Effector memory CD4-positive, alpha-beta T cell (primary cell): ENCODE measurements around the gene MIB2.
A peak's percentile ranks its signal among the peaks of the same experiment; 100 is the strongest.

Source experiments
- DNase-seq, 3 donors: peaks; one replicate each; pipeline ENCODE4 v3.0.0-alpha.2; 2020
- H3K27ac ChIP-seq: 2 replicates; pipeline ENCODE4 v1.7.0; 2013; ENCODE audit warnings: mild to moderate bottlenecking, low read length, moderate library complexity; ENCODE audit not compliant: insufficient read depth, poor library complexity, severe bottlenecking
- H3K27me3 ChIP-seq: replicated peaks from 2 replicates; pipeline ENCODE4 v1.7.0; 2013; ENCODE audit warnings: mild to moderate bottlenecking, low read length; ENCODE audit not compliant: insufficient read depth, control insufficient read depth, poor library complexity, severe bottlenecking
- H3K36me3 ChIP-seq: 2 replicates; pipeline ENCODE4 v1.7.0; 2013; ENCODE audit warnings: mild to moderate bottlenecking, low read length, moderate library complexity; ENCODE audit not compliant: control insufficient read depth, insufficient read depth
- H3K4me1 ChIP-seq: 2 replicates; pipeline ENCODE4 v1.7.0; 2013; ENCODE audit warnings: low read length, mild to moderate bottlenecking; ENCODE audit not compliant: control insufficient read depth, insufficient read depth, poor library complexity, severe bottlenecking
- H3K4me3 ChIP-seq: 2 replicates; pipeline ENCODE4 v1.7.0; 2013; ENCODE audit warnings: low read length, low read depth, mild to moderate bottlenecking; ENCODE audit not compliant: insufficient read depth, poor library complexity, severe bottlenecking
- H3K9me3 ChIP-seq: 2 replicates; pipeline ENCODE4 v1.7.0; 2013; ENCODE audit warnings: mild to moderate bottlenecking, low read length, moderate library complexity; ENCODE audit not compliant: control insufficient read depth

MIB2 gene

DNA sequence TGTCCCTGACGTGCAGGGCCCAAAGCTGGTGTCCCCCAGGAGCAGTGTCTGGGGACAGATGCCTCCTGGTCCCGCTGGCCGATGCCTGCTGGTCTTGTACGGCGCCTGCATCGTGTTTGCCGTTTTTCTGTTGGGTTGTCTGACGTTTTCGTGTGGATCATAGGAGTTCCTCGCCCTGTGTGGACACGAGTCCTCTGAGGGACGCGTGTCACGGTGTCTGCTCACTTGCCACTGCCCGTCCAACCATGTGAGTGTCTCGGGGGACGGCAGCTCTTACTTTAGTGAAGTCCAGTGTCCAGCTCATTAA, 7.4 kb downstream of the MIB2 start:
- no peaks in the 10 kb centered on the region for H3K9me3 ChIP-seq
- DNase-seq: no peak
- no peaks in the 10 kb centered on the region for H3K4me1 ChIP-seq
- H3K27ac ChIP-seq: no peak overlapping the region
- no peaks in the 10 kb centered on the region for H3K27me3 ChIP-seq
- H3K4me3 ChIP-seq: no peak overlapping the region
- H3K36me3 ChIP-seq: no peaks in the 10 kb centered on the region

DNA sequence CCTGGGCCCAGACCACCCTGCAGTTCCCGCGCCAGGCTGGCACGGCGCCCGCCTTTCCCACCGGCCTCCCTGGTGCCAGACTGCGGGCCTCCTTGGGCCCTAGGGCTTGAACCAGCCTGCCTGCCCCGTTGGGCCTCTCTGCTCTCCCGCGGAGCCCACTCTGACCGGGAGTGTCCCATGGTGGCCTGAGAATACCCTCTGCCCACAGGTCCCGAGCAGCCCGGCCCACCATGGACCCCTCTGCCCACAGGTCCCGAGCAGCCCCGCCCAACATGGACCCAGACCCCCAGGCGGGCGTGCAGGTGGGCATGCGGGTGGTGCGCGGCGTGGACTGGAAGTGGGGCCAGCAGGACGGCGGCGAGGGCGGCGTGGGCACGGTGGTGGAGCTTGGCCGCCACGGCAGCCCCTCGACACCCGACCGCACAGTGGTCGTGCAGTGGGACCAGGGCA, 7.9 kb downstream of the MIB2 start:
- Histone ChIP-seq H3K36me3 (no peaks in the 10 kb centered on the region), H3K4me1 (no peaks in the 10 kb centered on the region)
- no peak for DNase-seq

DNA sequence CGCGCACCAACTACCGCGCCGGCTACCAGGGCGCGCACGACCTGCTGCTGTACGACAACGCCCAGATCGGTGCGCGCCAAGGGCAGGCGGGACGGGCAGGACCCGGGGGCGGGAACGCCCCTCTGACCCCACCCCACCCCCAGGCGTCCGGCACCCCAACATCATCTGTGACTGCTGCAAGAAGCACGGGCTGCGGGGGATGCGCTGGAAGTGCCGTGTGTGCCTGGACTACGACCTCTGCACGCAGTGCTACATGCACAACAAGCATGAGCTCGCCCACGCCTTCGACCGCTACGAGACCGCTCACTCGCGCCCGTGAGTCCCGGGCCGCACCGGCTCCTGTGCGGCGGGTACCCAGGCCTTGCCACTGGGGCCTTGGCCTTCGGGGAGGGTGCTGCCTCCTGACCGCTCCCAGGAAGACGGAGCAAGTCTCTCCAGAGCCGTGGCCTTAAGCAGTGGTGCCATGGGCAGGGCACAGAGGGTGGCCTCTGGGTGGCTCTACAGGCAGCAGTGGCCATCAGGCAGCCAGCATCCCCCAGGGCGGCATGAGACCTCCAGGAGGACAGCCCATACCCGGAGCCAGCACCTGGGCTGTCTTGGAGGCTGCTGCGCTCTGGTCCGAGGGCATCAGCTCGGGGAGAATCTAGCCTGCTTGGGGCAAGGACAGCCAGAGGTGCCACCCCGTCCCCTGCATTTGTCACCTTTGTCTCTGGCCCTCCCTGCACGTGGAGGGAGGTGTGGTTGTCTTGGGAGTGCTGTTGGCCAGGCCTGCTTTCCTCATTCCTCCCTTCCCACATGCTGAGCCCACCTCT, 8.5 kb downstream of the MIB2 start:
- no peak for DNase-seq
- no peaks in the 10 kb centered on the region for H3K36me3 ChIP-seq
- no peaks in the 10 kb centered on the region for H3K9me3 ChIP-seq
- H3K27me3 ChIP-seq: no peaks in the 10 kb centered on the region
- no peak overlapping the region for H3K27ac ChIP-seq
- H3K4me3 ChIP-seq: no peak overlapping the region
- peaks cover 2% of the 10 kb centered on the region for H3K4me1 ChIP-seq

More for the DNA sequence above, 7.9 kb downstream of the MIB2 start:
- Histone ChIP-seq H3K27me3 (no peaks in the 10 kb centered on the region), H3K27ac (no peak overlapping the region), H3K9me3 (no peaks in the 10 kb centered on the region), H3K4me3 (no peak overlapping the region)

DNA sequence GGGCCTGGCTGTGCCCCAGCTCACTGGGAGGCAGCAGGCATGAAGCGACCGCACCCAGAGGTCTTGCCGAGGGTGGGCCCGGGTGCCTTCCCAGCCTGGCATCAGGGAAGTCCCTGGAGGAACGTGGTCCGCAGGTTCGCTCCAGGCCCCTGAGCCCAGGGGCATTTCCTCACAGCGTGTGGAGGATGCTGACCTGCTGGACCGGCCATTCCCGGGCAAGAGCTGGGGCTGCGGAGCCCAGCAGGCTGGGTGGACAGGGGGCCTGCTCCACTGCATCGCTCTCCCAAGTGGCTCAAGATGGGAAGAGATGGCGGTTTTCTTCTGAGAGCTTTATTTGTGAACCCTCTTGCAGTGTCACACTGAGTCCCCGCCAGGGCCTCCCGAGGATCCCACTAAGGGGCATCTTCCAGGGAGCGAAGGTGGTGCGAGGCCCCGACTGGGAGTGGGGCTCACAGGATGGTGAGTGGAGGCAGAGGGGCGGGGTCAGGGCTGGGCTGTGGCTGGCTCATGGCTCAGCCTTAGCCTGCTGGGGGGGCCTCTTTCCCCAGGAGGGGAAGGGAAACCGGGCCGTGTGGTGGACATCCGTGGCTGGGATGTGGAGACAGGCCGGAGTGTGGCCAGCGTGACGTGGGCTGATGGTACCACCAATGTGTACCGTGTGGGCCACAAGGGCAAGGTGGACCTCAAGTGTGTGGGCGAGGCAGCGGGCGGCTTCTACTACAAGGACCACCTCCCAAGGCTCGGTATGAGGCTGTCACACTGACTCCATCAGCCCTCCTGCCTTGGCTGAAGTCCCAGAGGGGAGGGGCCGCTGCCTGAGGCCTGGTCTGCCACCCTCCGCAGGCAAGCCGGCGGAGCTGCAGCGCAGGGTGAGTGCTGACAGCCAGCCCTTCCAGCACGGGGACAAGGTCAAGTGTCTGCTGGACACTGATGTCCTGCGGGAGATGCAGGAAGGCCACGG, 9.4 kb downstream of the MIB2 start:
- no peak overlapping the region for H3K4me3 ChIP-seq
- no peaks in the 10 kb centered on the region for H3K9me3 ChIP-seq
- no peaks in the 10 kb centered on the region for H3K27me3 ChIP-seq
- H3K4me1 ChIP-seq: peaks cover 8% of the 10 kb centered on the region
- no peak overlapping the region for H3K27ac ChIP-seq
- DNase-seq: no peak
- H3K36me3 ChIP-seq: no peaks in the 10 kb centered on the region

DNA sequence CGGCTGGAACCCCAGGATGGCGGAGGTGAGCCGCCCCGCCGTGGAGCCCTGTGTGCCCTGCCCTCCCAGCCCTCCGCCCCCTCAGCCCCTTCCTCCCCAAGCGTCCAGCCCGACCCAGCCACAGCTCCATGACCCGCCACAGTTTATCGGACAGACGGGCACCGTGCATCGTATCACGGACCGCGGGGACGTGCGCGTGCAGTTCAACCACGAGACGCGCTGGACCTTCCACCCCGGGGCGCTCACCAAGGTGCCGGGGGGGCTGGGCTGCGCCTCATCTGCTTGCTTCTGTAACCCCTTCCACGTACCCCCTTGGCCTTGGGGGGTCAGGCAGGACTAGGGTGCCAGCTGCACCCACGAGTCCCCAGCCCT, 10.1 kb downstream of the MIB2 start:
- Histone ChIP-seq H3K4me1 (peaks cover 12% of the 10 kb centered on the region), H3K27ac (no peak overlapping the region), H3K4me3 (no peak overlapping the region), H3K9me3 (no peaks in the 10 kb centered on the region), H3K36me3 (no peaks in the 10 kb centered on the region), H3K27me3 (no peaks in the 10 kb centered on the region)
- no peak for DNase-seq

DNA sequence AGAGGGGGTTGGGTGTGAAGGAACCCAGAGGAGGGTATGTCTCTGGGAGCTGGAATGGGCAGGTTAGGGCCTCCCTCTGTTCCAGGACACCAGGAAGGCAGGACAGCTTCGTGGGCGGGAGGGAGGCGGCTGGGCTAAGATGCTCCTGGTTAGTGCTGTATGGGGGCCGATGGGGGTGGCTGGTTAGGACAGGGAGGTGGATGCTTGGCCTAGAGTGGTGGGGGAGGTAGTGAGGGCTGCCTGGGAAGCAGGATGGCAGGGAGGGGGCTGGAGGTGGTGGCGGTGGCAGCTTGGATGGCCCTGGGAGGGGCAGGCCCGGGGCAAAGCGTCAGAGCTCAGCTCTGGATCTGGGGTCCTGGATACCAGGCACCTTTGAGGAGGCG, 10.5 kb downstream of the MIB2 start:
- H3K27me3 ChIP-seq: peaks cover 2% of the 10 kb centered on the region
- H3K27ac ChIP-seq: no peak overlapping the region
- H3K36me3 ChIP-seq: no peaks in the 10 kb centered on the region
- no peak for DNase-seq
- H3K4me3 ChIP-seq: no peak overlapping the region
- no peaks in the 10 kb centered on the region for H3K9me3 ChIP-seq
- H3K4me1 ChIP-seq: peaks cover 16% of the 10 kb centered on the region

DNA sequence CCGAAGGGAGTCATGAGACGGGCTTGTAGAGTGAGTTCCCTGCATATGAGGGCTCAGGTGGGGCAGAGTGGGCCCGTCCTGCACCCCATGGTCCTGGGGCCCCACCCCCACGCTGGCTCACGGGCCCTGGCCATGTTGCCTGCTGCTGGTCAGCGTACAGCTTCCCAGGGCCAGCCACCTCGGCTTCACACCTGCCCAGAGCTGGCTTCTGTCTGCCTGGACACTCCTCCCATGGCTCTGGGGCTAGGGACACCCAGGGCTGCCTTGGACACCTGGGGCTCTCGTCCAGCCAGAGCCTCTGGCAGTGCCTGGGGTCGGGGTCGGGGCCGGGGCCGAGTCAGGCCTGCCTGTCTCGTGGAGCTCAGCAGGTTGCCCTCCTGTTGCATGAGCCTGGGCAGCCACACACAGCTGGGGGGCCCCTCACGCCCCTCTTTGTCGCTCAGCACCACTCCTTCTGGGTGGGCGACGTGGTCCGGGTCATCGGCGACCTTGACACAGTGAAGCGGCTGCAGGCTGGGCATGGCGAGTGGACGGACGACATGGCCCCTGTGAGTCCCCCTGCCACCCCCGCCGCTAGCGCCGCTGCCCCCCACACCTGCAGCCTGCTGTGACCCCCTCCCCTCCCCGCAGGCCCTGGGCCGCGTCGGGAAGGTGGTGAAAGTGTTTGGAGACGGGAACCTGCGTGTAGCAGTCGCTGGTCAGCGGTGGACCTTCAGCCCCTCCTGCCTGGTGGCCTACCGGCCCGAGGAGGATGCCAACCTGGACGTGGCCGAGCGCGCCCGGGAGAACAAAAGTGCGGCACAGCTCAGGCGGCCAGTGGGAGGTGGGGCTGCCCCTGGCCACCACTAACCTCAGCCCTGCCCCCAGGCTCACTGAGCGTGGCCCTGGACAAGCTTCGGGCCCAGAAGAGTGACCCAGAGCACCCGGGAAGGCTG, 11.2 kb downstream of the MIB2 start:
- no peaks in the 10 kb centered on the region for H3K36me3 ChIP-seq
- H3K27me3 ChIP-seq: peaks cover 6% of the 10 kb centered on the region
- H3K9me3 ChIP-seq: no peaks in the 10 kb centered on the region
- H3K4me1 ChIP-seq: peaks cover 22% of the 10 kb centered on the region
- H3K27ac ChIP-seq: no peak overlapping the region
- H3K4me3 ChIP-seq: no peak overlapping the region
- no peak for DNase-seq

DNA sequence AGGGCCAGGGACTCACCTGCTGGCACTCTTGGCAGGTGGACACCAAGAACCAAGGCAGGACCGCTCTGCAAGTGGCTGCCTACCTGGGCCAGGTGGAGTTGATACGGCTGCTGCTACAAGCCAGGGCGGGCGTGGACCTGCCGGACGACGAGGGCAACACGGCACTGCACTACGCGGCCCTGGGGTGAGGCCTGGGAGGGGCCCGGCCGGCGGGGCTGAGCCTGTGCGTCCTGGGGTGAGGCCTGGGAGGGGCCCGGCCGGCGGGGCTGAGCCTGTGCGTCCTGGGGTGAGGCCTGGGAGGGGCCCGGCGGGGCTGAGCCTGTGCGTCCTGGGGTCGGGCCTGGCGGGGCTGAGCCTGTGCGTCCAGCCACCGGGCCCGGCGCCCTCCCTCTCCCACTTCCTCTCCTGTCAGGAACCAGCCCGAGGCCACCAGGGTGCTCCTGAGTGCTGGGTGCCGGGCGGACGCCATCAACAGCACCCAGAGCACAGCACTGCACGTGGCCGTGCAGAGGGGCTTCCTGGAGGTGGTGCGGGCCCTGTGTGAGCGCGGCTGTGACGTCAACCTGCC, 12.0 kb downstream of the MIB2 start:
- H3K27me3 ChIP-seq: peaks cover 6% of the 10 kb centered on the region
- H3K4me1 ChIP-seq: peaks cover 30% of the 10 kb centered on the region
- DNase-seq: no peak
- no peak overlapping the region for H3K27ac ChIP-seq
- no peaks in the 10 kb centered on the region for H3K36me3 ChIP-seq
- no peak overlapping the region for H3K4me3 ChIP-seq
- H3K9me3 ChIP-seq: no peaks in the 10 kb centered on the region

DNA sequence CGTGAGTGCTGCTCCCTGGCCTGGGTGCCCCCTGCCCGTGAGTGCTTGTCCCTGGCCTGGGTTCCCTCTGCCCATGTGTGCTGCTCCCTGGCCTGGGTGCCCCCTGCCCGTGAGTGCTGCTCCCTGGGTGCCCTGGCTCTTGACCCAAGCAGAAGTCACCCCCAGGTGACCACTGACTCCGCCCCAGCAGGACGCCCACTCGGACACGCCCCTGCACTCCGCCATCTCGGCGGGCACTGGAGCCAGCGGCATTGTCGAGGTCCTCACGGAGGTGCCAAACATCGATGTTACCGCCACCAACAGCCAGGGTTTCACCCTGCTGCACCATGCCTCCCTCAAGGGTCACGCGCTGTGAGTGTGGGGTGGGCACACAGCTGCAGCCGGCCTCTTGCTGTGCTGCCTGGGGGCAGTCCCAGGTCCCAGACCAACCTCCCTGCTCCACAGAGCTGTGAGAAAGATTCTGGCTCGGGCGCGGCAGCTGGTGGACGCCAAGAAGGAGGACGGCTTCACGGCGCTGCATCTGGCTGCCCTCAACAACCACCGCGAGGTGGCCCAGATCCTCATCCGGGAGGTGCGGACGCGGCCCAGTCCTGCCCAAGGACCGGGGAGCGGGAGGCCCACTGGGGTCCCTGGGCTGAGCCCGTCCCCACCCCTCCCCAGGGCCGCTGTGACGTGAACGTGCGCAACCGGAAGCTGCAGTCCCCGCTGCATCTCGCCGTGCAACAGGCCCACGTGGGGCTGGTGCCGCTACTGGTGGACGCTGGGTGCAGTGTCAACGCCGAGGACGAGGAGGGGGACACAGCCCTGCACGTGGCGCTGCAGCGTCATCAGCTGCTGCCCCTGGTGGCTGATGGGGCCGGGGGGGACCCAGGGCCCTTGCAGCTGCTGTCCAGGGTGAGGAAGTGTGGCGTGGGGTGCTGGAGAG, 12.8 kb downstream of the MIB2 start:
- peaks cover 6% of the 10 kb centered on the region for H3K27me3 ChIP-seq
- no peak for DNase-seq
- H3K36me3 ChIP-seq: no peaks in the 10 kb centered on the region
- H3K9me3 ChIP-seq: no peaks in the 10 kb centered on the region
- no peak overlapping the region for H3K4me3 ChIP-seq
- H3K27ac ChIP-seq: peak overlapping the region; percentile 57
- H3K4me1 ChIP-seq: peaks cover 30% of the 10 kb centered on the region
